ENCODE results near the gene ZC3H18.
"Not testable (repeated sequence)": the region's sequence is repeated elsewhere in the genome, so short reads cannot be mapped to it uniquely, and the experiment has no call there.

Gene ZC3H18

GRCh38 chr16:88651989-88652761 is 82.0 kb downstream of the ZC3H18 start:
- in situ Hi-C loops (cut with MboI; ENCODE audit: low sequenced_read_pairs): no loop called here

DNA sequence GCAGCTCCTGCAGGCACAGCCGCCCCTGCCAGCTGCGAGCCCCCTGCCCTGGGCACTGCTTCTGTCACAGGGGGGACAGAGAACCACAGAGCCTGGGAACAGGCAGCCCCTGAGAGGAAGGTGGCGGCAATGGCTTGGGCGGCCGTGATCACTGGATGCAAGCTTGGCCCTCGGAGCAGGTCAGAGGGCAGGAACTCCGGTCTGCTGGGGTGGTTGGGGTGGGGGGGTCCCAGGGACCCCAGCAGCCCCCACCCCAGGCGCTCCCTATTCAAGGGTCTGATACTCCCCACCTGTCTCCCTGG is 82.5 kb downstream of the ZC3H18 start:
- in situ Hi-C loops (cut with MboI; ENCODE audit: low sequenced_read_pairs): no loop called here

DNA sequence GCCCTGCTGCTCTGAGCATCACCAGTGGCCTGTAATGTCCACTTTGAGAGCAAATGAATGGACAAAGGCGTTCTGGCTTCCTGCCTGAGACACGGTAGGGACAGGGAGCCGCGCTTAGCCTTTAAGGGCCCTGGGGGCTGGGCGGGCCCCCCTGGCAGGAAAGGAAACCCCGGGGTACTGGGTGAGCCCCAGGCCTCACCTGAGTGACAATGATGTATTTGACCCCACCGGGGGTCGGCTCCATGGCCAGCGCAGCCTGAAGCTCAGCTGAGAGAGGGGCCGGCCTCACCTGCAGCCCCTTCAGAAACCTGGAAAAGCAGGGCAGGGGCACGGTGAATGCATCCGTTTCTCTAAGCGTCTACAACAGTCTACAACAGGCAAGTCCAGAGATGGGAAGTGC is 82.9 kb downstream of the ZC3H18 start:
- in situ Hi-C loops (cut with MboI; ENCODE audit: low sequenced_read_pairs): no loop called here

DNA sequence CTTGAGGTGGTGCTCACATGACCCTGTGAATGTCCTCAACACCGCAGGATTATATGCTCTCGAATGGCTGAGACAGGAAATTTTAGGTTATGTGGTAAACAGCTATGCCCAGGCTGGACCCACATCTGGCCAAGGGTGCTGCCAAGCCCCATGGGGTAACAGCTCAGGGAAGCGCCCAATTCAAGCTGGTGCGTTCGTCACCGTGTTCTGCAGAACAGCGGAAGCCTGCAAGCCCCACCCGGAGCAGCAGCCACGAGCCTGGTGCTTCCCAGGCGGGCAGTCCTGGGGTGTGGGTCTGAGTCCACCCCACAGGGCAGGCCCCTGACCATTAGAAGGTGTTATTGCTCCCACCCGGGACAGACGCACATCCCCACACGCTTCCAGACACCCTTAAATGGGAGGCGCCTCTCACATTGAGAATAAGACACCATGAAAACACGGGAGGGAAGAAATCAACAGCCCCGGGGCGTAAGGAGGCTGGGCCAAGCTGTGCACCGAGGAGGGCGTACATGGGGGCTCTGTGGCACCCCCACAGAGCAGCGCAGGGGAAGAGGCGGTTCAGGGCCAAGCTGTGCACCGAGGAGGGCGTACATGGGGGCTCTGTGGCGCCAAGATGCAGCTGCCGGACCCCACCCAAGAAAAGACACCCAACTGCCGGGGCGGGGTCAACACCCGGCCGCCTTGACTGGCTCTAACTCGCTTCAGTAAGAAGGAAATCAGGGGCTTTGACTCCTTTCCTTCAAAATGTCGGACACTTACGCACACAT is 83.6 kb downstream of the ZC3H18 start:
- in situ Hi-C loops (cut with MboI; ENCODE audit: low sequenced_read_pairs): no loop called here

DNA sequence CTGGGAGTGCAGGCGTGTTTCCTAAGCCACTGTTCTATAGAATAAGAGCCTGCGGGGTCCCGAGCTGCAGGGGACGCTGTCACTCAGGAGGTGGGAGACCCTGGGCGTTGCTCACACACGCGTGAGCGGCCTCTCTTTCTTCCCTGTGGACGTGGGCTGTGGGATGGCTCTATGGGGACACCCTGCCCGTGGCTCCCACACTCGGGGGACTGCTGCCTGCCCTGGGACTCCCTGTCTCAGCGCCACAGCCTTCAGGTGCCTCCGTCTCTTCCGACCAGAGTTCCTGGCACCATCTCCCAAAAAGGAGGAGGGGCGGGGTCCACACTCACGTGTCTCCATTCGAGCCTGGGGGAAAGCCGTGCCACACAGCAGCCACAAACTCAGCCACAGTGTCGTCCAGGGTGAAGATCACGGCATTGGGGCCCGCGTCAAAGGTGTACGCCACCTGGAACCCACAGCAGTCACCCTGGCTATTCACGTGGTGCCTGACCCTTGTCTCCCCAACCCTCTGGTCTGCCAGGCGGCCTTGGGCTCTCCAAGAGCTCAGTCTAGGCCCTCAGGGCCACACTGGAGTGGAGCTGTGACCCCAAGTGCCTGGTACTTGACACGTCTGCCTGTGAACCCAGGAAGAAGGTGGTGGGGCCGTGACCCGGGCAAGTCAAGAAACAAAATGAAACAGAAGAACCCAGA is 84.3 kb downstream of the ZC3H18 start:
- in situ Hi-C loops (cut with MboI; ENCODE audit: low sequenced_read_pairs): no loop called here

- in situ Hi-C loops (cut with MboI; ENCODE audit: low sequenced_read_pairs): no loop called here
Observed at GRCh38 chr16:88655053-88655732, 85.0 kb downstream of the ZC3H18 start.

- in situ Hi-C loops (cut with MboI; ENCODE audit: low sequenced_read_pairs): no loop called here
Observed at GRCh38 chr16:88655733-88656281, 85.6 kb downstream of the ZC3H18 start.

DNA sequence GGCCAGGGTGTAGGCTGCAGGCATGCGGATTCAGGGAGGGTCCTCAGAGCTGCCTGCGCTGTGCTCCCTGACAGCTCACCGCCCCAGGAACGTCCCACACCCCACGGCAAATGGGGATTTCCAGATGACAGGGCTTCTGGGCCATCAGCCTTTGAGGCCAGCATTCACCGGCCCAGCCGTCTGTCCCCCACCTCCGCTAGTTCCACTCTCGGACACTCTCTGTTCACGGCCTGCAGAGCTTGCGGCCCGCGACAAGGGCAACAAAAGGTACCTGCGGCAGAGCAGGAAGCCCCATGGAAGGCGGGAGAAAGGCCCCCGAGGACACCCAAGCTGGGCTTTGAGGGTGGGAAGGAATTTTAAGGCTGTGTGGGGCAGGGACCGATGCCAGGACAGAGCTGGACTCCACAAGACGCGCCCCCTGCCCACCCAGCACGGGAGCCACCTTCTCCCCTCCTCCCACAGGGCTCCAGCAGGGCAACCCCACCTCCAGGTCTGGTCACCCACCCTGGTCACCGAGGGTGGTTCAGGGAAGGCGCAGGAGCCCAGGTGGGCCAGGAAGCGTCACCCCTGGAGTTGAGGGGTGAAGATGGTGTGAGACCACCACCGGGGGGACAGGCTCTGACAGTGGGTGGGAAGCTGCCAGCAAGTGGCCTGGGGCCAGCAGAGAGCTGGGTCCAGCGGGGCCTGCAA is 86.2 kb downstream of the ZC3H18 start:
- in situ Hi-C loops (cut with MboI; ENCODE audit: low sequenced_read_pairs): no loop called here

GRCh38 chr16:88657371-88657770 is 87.2 kb downstream of the ZC3H18 start:
- in situ Hi-C loops (cut with MboI; ENCODE audit: low sequenced_read_pairs): no loop called here

- in situ Hi-C loops (cut with MboI; ENCODE audit: low sequenced_read_pairs): no loop called here
Observed at GRCh38 chr16:88658714-88659113, 88.5 kb downstream of the ZC3H18 start.

- in situ Hi-C loops (cut with MboI; ENCODE audit: low sequenced_read_pairs): no loop called here
Observed at GRCh38 chr16:88659160-88659559, 89.0 kb downstream of the ZC3H18 start.

DNA sequence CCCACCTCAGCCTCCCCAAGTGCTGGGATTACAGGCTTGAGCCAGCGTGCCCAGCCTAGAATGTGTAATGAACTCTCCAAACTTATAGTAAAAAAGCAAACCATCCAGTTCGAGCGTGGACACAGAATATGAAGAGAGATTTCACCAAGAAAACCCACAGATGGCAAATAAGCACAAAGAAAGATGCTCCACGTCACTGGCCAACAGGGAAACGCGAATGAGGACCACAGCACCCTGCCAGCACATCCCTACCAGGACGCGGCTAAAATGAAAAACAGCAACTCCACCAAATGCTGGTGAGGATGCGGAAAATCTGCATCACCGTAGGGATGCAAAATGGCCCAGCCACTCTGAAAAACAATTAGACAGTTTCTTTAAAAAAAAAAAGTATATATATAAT is 91.3 kb downstream of the ZC3H18 start:
- in situ Hi-C loops (cut with MboI; ENCODE audit: low sequenced_read_pairs): no loop called here

- in situ Hi-C loops (cut with MboI; ENCODE audit: low sequenced_read_pairs): no loop called here
Observed at GRCh38 chr16:88662222-88662842, 92.1 kb downstream of the ZC3H18 start.

DNA sequence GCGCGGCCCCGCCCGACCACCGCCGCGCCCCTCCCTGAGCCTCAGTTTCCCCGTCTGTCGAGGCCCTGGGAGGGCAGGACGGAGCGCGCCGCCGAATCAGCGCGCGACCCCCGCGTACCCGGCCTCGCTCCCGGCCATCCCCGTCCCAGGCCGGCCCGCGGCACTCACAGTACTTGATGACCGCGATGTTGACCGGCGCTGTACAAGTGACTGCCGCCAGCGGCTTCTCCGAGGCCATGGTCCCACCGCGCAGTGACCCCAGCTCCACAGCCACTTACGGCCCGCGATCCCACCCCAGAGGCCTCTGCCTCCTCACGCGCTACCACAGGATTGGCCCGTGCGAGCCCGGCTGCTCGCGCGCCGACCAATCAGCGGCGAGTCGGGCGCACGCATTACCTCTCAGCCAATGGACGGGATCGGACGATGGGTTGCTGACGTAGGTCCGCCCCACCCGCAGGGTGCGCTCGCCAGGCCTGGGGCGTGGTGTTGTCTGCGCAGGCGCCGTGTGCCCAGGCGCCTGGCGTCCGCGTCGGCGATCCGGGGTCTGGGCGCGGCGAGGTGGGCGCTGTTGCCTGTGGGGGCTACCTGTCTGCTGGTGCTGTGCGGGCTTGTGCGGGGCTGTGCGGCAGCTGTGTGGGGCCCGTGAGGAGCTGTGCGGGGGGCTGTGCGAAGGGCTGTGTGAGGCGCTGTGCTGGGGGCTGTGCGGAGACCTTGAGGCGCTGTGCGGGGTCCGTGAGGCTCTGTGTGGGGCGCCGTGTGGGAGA is 92.8 kb downstream of the ZC3H18 start, which contains the start of gene MVD:
TSS of gene MVD (minus strand) at position 249 of the 764 bp plus-strand sequence. CDS start at position 238, 11 bp downstream.
- in situ Hi-C loops (cut with MboI; ENCODE audit: low sequenced_read_pairs): no loop called here

DNA sequence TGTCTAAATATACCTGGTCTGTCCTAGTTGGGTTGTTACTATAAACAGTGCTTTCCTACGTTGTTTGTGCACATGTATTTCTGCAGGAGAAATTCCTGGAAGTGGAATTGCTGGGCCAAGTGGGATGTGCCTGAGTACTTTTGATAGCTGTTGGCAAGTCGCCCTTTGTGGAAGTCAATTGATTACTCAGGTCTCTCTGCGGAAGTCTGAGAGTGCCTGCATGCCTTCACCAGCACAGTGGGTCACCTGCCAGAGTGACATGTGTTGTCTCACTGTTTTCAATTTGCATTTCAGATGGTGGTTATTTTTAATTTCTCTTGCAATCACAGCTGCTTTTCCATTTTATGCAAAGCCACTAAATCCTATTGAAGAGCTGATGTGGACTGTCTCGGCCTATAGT is 94.9 kb downstream of the ZC3H18 start:
- in situ Hi-C loops (cut with MboI; ENCODE audit: low sequenced_read_pairs): no loop called here

- in situ Hi-C loops (cut with MboI; ENCODE audit: low sequenced_read_pairs): no loop called here
Observed at GRCh38 chr16:88665570-88665969, 95.4 kb downstream of the ZC3H18 start.

- in situ Hi-C loops (cut with MboI; ENCODE audit: low sequenced_read_pairs): no loop called here
Observed at GRCh38 chr16:88667461-88667860, 97.3 kb downstream of the ZC3H18 start.

- in situ Hi-C loops (cut with MboI; ENCODE audit: low sequenced_read_pairs): not testable (repeated sequence)
Observed at GRCh38 chr16:88669493-88669892, 99.3 kb downstream of the ZC3H18 start.

DNA sequence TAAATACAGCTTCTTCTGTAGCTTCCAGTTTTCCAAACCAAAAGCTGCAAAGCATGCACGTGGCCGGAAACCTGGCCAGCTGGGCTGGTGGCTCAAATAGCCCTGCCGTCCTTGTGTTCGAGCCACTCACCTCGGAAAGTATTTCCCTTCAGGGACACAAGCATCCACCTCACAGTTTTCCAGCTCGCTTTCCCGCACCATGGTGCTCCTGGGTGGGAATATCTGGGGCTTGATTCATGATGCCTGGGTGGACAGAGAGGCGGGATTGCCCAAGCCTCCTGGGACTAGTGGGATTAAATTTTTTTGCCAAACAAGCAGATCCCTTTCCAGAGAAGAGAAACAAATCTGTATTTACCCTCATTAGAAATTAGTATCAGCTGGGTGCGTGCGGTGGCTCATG is 99.8 kb downstream of the ZC3H18 start:
- in situ Hi-C loops (cut with MboI; ENCODE audit: low sequenced_read_pairs): no loop called here

Measured in HL-60/S4 treated with retinoic acid at 250 ng/mL for 4 days and 3 days (cell line).